OCI-LY1 (cell line): ENCODE data around the gene SGSM1.

Source experiments
- H2AFZ ChIP-seq: fragments of 200-600 bp; sonication (generic), shearing (Covaris generic); 2 replicates; pipeline ENCODE4 v1.6.0; 2014; ENCODE audit warnings: antibody characterized with exemption, mild to moderate bottlenecking, low read length
- H3F3A ChIP-seq: fragments of 200-600 bp; sonication (generic), shearing (Covaris generic); 2 replicates; pipeline ENCODE4 v1.6.0; 2014; ENCODE audit warnings: mild to moderate bottlenecking, antibody characterized with exemption, low read length, moderate library complexity; ENCODE audit not compliant: insufficient read depth
- H3K27ac ChIP-seq: fragments of 200-600 bp; sonication (generic); 2 replicates; pipeline ENCODE4 v1.5.1; 2014; ENCODE audit warnings: low read length, mixed run types, mild to moderate bottlenecking, low read depth; ENCODE audit not compliant: poor library complexity, severe bottlenecking
- H3K27me3 ChIP-seq: fragments of 200-600 bp; sonication (generic); 2 replicates; pipeline ENCODE4 v1.6.0; 2014; ENCODE audit warnings: antibody characterized with exemption, mild to moderate bottlenecking, low read length, moderate library complexity; ENCODE audit not compliant: insufficient read depth
- H3K36me3 ChIP-seq: fragments of 200-600 bp; sonication (generic); 2 replicates; pipeline ENCODE4 v1.6.1; 2014; ENCODE audit warnings: mild to moderate bottlenecking, antibody characterized with exemption, low read length, moderate library complexity, mixed read lengths; ENCODE audit not compliant: insufficient read depth
- H3K4me1 ChIP-seq: fragments of 200-600 bp; sonication (generic); 2 replicates; pipeline ENCODE4 v1.5.1; 2014; ENCODE audit warnings: mild to moderate bottlenecking, low read length, moderate library complexity; ENCODE audit not compliant: insufficient read depth, severe bottlenecking
- H3K4me2 ChIP-seq: fragments of 200-600 bp; sonication (generic), shearing (Covaris generic); 2 replicates; pipeline ENCODE4 v1.6.1; 2014; ENCODE audit warnings: low read length
- H3K4me3 ChIP-seq: fragments of 200-600 bp; sonication (generic); 2 replicates; pipeline ENCODE4 v1.5.1; 2014; ENCODE audit warnings: low read length, low read depth, mild to moderate bottlenecking, mixed read lengths; ENCODE audit not compliant: poor library complexity, severe bottlenecking
- H3K79me2 ChIP-seq: fragments of 200-600 bp; shearing (Covaris generic); 2 replicates; pipeline ENCODE4 v1.6.1; 2016; ENCODE audit warnings: mixed run types, low read length, mixed read lengths; ENCODE audit not compliant: insufficient read depth
- H3K9ac ChIP-seq: fragments of 200-600 bp; sonication (generic), shearing (Covaris generic); 2 replicates; pipeline ENCODE4 v1.6.1; 2014; ENCODE audit warnings: mild to moderate bottlenecking, low read length, mixed read lengths
- H3K9me2 ChIP-seq: fragments of 200-600 bp; sonication (generic), shearing (Covaris generic); 2 replicates; pipeline ENCODE4 v1.6.1; 2014; ENCODE audit warnings: low read depth, mild to moderate bottlenecking, low read length, mixed read lengths
- H3K9me3 ChIP-seq: fragments of 200-600 bp; shearing (Covaris generic); 2 replicates; pipeline ENCODE4 v1.6.1; 2014; ENCODE audit warnings: low read length, mixed read lengths
- H4K20me1 ChIP-seq: fragments of 200-600 bp; sonication (generic), shearing (Covaris generic); 2 replicates; pipeline ENCODE4 v1.6.0; 2016; ENCODE audit warnings: mild to moderate bottlenecking, low read length; ENCODE audit not compliant: insufficient read depth
- EZH2 ChIP-seq: fragments of 200-600 bp; sonication (generic), shearing (Covaris generic); IDR thresholded peaks from 2 replicates; pipeline ENCODE4 v1.8.0; 2017; ENCODE audit warnings: borderline replicate concordance, mixed run types, mild to moderate bottlenecking, antibody characterized with exemption, low read length, moderate library complexity, mixed read lengths
- TF ChIP-seq, protein P1 (sequence below): fragments of 200-600 bp; sonication (generic), shearing (Covaris generic); IDR thresholded peaks from 2 replicates; pipeline ENCODE4 v1.5.1; 2017; ENCODE audit warnings: mild to moderate bottlenecking, antibody characterized with exemption, low read length, moderate library complexity, mixed read lengths

SGSM1 gene

DNA sequence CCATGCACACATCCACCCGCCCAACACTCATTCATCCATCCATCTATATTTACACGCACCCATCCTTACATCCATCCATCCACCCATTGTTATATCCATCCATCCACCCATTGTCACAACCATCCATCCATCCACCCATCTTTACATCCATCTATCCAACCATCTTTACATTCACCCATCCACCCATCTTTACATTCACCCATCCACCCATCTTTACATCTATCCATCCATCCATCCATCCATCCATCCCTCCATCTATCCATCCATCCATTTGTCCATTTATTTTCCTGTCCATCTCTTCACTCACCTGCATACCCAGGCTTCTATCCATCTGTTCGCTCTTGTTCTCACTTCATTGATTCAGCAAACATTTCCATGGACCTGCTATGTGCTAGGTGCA, 49.8 kb downstream of the SGSM1 start:
- H3K79me2 ChIP-seq: no peaks in the 10 kb centered on the region
- no peaks in the 10 kb centered on the region for H3K9me3 ChIP-seq
- H2AFZ ChIP-seq: no peak overlapping the region
- no peak overlapping the region for H3K4me2 ChIP-seq
- H3K27ac ChIP-seq: no peak overlapping the region
- no peaks in the 10 kb centered on the region for H3K4me1 ChIP-seq
- no peaks in the 10 kb centered on the region for H3K9me2 ChIP-seq
- no peaks in the 10 kb centered on the region for H3F3A ChIP-seq
- peaks cover 4% of the 10 kb centered on the region for H3K27me3 ChIP-seq
- no peaks in the 10 kb centered on the region for H3K36me3 ChIP-seq
- H3K4me3 ChIP-seq: no peak overlapping the region
- no peak overlapping the region for H3K9ac ChIP-seq
- no peaks in the 10 kb centered on the region for H4K20me1 ChIP-seq
- TF ChIP-seq, protein P1, sequence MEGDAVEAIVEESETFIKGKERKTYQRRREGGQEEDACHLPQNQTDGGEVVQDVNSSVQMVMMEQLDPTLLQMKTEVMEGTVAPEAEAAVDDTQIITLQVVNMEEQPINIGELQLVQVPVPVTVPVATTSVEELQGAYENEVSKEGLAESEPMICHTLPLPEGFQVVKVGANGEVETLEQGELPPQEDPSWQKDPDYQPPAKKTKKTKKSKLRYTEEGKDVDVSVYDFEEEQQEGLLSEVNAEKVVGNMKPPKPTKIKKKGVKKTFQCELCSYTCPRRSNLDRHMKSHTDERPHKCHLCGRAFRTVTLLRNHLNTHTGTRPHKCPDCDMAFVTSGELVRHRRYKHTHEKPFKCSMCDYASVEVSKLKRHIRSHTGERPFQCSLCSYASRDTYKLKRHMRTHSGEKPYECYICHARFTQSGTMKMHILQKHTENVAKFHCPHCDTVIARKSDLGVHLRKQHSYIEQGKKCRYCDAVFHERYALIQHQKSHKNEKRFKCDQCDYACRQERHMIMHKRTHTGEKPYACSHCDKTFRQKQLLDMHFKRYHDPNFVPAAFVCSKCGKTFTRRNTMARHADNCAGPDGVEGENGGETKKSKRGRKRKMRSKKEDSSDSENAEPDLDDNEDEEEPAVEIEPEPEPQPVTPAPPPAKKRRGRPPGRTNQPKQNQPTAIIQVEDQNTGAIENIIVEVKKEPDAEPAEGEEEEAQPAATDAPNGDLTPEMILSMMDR: no peak
- no peak for TF ChIP-seq EZH2

DNA sequence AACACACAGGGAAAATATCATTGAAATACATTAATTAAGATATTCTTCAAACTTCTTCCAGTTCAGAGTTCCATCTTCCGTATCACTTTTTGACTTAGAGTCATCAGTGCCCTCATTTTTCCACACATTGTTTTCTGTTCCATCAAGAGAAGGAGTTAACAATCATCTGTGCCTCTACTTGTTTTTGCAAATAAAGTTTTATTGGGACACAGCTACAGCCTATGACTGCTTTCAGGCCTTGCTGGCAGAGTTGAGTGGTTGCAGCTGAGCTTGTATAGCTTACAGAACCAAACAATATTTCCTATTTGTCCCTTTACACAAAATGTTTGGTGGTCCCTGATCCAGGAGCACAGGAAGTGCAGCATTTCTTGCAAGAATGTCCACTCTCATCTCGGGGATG, 51.6 kb downstream of the SGSM1 start:
- H3K27ac ChIP-seq: no peak overlapping the region
- no peak overlapping the region for H3K4me2 ChIP-seq
- peaks cover 4% of the 10 kb centered on the region for H3K27me3 ChIP-seq
- no peaks in the 10 kb centered on the region for H4K20me1 ChIP-seq
- no peaks in the 10 kb centered on the region for H3K9me3 ChIP-seq
- H3K36me3 ChIP-seq: no peaks in the 10 kb centered on the region
- H3K4me3 ChIP-seq: no peak overlapping the region
- H3K79me2 ChIP-seq: no peaks in the 10 kb centered on the region
- H3F3A ChIP-seq: no peaks in the 10 kb centered on the region
- H2AFZ ChIP-seq: no peak overlapping the region
- H3K4me1 ChIP-seq: no peaks in the 10 kb centered on the region
- H3K9ac ChIP-seq: no peak overlapping the region
- TF ChIP-seq, protein P1: no peak
- no peak for TF ChIP-seq EZH2
- H3K9me2 ChIP-seq: no peaks in the 10 kb centered on the region

DNA sequence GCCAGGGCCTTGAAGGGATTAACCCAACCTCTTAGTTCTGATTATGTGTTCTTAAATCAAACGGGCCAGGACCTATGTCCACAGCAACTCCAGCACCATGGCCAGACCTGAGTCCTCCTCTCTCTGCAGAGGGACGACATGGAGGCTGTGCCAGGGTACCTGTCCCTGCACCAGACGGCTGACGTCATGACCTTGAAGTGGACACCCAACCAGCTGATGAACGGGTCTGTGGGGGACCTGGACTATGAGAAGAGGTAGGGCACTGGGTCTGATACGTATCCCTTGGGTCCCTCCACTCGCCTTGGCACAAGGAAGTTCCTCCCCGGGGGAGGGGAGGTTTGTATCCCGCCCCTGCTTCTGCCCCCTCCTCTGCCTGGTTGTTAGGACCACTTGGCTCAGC, 53.6 kb downstream of the SGSM1 start:
- Histone ChIP-seq H3K9ac (no peak overlapping the region), H3K79me2 (no peaks in the 10 kb centered on the region), H3K36me3 (no peaks in the 10 kb centered on the region), H3K4me3 (no peak overlapping the region), H4K20me1 (no peaks in the 10 kb centered on the region), H3K9me3 (no peaks in the 10 kb centered on the region), H3K27me3 (peaks cover 4% of the 10 kb centered on the region; the same call in 1 of the 2 replicates), H2AFZ (no peak overlapping the region), H3K4me1 (no peaks in the 10 kb centered on the region), H3K27ac (no peak overlapping the region), H3K9me2 (no peaks in the 10 kb centered on the region), H3F3A (no peaks in the 10 kb centered on the region), H3K4me2 (no peak overlapping the region)
- TF ChIP-seq, protein P1: no peak
- TF ChIP-seq EZH2: no peak
